Dendritic cell treated with granulocyte-macrophage colony-stimulating factor and Interleukin-4, amounts not matched to agents 40 ng/mL and 50 ng/mL, for 4 days (primary cell): Measurements from ENCODE around the gene ANTXRL.
"Not testable (repeated sequence)": the region's sequence is repeated elsewhere in the genome, so short reads cannot be mapped to it uniquely, and the experiment has no call there.

Experiments used
- H3K27ac Mint-ChIP-seq: one replicate; pipeline ENCODE4 v1.8.0; 2022; ENCODE audit warnings: mild to moderate bottlenecking, mixed read lengths
- H3K27me3 Mint-ChIP-seq: one replicate; pipeline ENCODE4 v1.8.0; 2022; ENCODE audit warnings: mild to moderate bottlenecking, mixed read lengths
- H3K36me3 Mint-ChIP-seq: one replicate; pipeline ENCODE4 v1.8.0; 2022; ENCODE audit warnings: low read depth, mixed read lengths
- H3K4me1 Mint-ChIP-seq: one replicate; pipeline ENCODE4 v1.8.0; 2022; ENCODE audit warnings: low read depth, mixed read lengths
- H3K4me3 Mint-ChIP-seq: one replicate; pipeline ENCODE4 v1.8.0; 2022; ENCODE audit warnings: mild to moderate bottlenecking, moderate library complexity, mixed read lengths
- H3K9me3 Mint-ChIP-seq: one replicate; pipeline ENCODE4 v1.8.0; 2022; ENCODE audit warnings: mixed read lengths
- intact Hi-C: fragments of 100-400 bp; cut with micrococcal nuclease; formaldehyde crosslinking; loops from one replicate; pipeline ENCODE4 v1.15.0; 2022

The ANTXRL gene

DNA sequence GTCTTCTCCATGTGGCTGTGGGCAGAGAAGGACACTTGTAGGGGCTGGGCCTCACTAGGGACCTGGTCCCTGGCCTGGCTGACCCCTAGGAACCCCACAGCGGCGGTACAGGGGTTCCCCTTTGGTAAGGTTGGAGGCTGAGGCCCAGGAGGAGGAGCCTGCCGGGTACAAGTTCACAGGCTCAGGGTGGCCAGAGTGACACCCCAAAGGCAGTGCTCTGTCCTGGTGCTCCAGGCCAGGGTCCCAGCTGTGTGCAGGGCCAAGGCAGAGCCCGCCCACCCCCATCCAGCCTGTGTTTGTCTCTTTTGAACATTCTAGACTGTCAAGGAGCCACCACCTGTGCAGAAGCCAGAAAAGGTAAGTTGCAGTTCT, 23.3 kb downstream of the ANTXRL start:
- Mint-ChIP-seq H3K36me3 (no peaks in the 10 kb centered on the region), H3K4me1 (peaks cover 4% of the 10 kb centered on the region), H3K9me3 (no peaks in the 10 kb centered on the region), H3K27me3 (no peaks in the 10 kb centered on the region), H3K4me3 (no peak overlapping the region), H3K27ac (no peak overlapping the region)
- intact Hi-C loops, result no loop called here

DNA sequence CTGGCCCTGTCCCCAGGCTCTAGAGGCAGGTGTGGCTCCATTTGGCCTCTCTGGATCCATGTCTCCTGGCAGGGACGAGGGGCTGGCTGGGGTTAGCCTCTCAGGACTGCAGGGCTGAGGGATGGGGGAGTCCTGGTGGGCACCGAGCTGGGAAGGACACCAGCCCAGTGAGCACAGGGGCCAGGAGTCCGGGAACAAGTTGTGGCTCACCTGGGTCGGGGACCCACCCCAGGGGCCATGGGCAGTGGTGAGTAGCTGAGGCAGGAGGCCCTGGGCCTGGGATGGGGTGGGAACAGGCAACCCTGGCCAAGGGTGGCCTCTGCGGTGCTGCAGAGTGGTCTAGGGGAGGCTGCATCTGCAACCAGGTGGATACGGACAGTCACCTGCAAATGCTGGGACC, 24.1 kb downstream of the ANTXRL start:
- Mint-ChIP-seq H3K36me3 (no peaks in the 10 kb centered on the region), H3K4me3 (no peak overlapping the region), H3K4me1 (peaks cover 4% of the 10 kb centered on the region), H3K9me3 (no peaks in the 10 kb centered on the region), H3K27ac (no peak overlapping the region), H3K27me3 (no peaks in the 10 kb centered on the region)
- intact Hi-C loops, result no loop called here

DNA sequence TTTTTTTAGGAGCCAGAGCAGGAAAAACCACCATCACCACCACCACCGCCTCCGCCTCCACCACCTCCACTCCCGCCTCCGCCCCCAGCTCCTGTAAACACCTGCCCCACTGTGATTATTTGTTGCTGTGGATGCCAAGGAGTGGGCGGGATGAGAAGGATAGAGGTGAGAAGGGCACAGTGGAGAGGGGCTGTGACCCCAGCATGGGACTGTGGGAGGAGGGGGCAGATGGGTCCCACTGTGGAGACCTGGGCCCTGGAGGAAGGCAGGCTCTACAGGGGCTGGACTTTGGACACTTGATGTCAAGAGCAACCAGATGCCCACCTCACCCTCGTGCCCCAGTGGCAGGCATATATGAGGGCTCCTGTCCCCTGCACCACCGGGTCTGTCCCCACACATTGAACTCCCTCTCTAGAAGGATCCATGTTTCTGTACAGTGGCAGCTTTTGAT, 24.7 kb downstream of the ANTXRL start:
- H3K4me1 Mint-ChIP-seq, result peaks cover under 1% of the 10 kb centered on the region
- H3K4me3 Mint-ChIP-seq, result no peak overlapping the region
- no peaks in the 10 kb centered on the region for H3K36me3 Mint-ChIP-seq
- H3K27me3 Mint-ChIP-seq, result no peaks in the 10 kb centered on the region
- intact Hi-C loops, result no loop called here
- no peak overlapping the region for H3K27ac Mint-ChIP-seq
- no peaks in the 10 kb centered on the region for H3K9me3 Mint-ChIP-seq

DNA sequence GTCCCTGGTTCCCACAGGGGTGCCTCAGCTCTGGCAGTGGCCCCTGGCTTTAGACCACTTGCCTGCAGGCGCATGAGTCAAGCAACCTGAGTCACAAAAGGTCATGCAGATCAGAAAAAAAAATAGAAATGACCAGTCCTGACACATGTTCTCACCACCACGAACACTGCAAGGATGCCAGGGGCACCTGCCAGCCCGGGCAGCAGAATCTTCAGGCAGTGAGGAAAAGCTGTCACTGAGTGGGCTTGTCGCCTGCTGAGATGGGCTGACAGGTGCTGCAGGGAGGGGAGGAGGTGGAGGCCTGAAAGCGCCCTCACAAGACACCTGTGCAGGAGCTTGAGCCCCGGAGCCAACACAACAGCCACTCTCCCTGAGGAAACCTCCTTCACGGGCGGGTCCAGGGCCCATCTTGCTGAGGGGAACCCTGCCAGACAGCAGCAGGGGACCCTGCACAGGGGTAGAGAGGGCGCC, 25.2 kb downstream of the ANTXRL start:
- H3K9me3 Mint-ChIP-seq, intact Hi-C loops, H3K27me3 Mint-ChIP-seq, H3K4me1 Mint-ChIP-seq, H3K4me3 Mint-ChIP-seq, H3K36me3 Mint-ChIP-seq, H3K27ac Mint-ChIP-seq: not testable (repeated sequence)

DNA sequence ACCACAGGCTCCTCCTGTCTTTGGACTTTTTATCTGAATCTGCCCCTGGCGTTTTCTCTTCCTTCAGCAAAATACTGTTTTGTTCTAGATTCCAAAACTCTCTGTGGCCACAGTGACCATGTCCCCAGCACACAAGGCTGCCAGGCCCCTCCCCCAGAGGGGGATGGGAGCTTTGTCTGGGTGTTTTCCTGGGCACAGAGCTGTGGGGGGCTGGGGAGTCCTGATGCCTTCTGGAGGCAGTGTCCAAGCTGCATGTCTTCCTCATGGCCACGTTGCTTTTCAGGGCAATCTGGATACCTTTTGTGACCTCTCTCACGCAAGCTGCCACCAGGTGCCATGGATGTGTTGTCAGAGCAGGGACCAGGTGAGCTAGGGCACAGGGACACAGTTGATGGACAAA, 26.2 kb downstream of the ANTXRL start:
- no peaks in the 10 kb centered on the region for H3K9me3 Mint-ChIP-seq
- intact Hi-C loops, result no loop called here
- no peak overlapping the region for H3K27ac Mint-ChIP-seq
- H3K27me3 Mint-ChIP-seq, result no peaks in the 10 kb centered on the region
- no peak overlapping the region for H3K4me3 Mint-ChIP-seq
- H3K4me1 Mint-ChIP-seq, result no peaks in the 10 kb centered on the region
- no peaks in the 10 kb centered on the region for H3K36me3 Mint-ChIP-seq

DNA sequence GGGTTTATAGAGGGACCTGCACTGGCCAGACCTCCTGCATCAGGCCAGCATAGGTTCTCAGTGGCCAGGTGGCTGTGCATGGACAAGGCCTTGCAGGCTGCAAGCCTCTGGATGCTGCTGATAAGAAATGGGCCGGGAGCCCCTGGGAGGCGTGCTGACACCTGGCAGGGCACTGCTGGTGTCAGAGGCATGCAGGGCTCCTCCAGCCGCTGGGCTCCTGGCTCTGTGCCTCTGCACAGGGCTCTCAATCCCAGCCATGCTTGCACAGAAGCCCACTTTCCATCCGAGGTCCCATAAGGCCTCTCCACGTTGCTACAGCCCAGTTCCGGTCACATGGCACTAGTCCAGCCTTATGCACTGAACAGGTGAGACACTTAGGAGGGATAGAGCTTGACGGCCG, 27.3 kb downstream of the ANTXRL start:
- H3K4me3 Mint-ChIP-seq, result no peak overlapping the region
- H3K27me3 Mint-ChIP-seq, result no peaks in the 10 kb centered on the region
- H3K36me3 Mint-ChIP-seq, result no peaks in the 10 kb centered on the region
- no peaks in the 10 kb centered on the region for H3K4me1 Mint-ChIP-seq
- H3K27ac Mint-ChIP-seq, result no peak overlapping the region
- no peaks in the 10 kb centered on the region for H3K9me3 Mint-ChIP-seq
- intact Hi-C loops, result no loop called here

DNA sequence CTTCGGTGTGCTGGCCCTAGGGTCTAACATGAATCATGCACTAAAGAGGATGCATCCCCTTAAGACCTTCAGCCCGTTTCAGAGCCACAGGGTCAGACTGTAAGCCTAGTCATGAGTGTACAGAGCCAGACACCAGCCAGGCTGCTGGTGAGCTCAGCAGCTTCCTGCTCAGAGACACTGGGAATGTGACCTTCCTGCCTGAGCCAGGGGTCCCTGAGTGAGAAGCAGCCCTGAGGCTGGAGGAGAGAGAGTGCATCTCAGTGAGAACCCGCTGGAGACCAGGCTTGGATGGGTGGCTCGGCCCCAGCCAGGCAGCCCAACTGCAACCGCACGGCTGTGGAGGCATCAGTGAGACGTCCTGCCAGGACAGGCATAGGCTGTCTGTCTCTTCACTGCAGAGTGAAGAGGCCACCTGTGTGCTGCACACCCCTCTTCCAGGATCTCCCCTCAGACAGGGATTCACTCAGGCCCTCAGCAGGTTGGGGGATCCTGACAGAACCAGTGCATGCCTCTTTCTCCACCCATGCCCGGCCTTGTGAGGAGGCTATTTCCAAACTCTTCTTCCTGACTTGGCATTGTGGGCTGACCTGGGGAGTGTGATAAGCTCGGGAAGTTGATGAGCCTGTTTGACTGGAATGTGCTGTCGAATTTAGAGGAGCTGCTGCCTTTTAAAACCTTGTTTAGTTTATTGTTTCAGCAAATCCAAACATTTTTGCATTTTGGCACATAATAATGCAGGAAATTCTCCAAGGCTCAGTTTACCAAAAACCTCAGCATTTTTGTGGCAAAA, 28.5 kb downstream of the ANTXRL start:
- H3K27ac Mint-ChIP-seq, H3K36me3 Mint-ChIP-seq, H3K4me1 Mint-ChIP-seq, intact Hi-C loops, H3K4me3 Mint-ChIP-seq, H3K9me3 Mint-ChIP-seq, H3K27me3 Mint-ChIP-seq: not testable (repeated sequence)

DNA sequence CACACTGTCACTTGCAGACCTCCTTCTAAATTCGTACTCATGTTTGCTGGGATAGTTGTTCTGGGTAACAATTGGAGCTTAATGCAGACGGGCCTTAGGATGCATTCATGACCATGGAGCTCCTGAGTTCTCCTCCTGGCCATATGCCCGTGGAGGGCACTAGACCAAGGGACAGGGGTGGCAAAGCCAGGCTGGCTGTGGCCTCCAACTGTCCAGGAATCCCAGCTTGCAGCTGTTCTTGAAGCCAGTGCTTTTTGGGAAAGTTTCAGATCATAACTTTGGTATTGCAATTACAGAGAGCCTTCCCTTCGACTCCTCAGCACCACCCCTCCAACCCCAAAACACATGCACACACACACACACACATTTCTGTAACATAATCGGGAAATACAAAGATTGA, 30.6 kb downstream of the ANTXRL start:
- intact Hi-C loops, result no loop called here
- Mint-ChIP-seq H3K27ac (no peak overlapping the region), H3K27me3 (no peaks in the 10 kb centered on the region), H3K4me3 (no peak overlapping the region), H3K36me3 (no peaks in the 10 kb centered on the region), H3K4me1 (no peaks in the 10 kb centered on the region), H3K9me3 (no peaks in the 10 kb centered on the region)

DNA sequence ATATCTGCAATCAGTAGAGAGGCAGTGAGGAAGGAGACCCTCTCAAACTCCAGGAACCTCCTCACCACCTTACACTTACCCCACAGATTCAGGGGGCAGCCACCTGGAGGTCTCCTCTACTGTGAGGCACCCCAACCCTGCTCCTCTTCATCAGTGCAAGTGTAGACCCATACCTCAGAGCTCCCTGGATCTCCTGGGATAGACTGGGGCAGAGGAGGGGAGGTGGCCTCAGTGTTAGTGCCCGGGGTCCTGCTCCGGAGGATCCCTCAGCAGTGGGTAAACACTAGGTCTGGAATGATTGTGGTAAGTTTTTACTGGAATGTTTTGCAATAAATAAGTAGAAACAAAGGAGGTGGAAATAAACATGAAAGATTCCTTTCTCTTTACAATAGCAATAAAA, 31.1 kb downstream of the ANTXRL start:
- H3K36me3 Mint-ChIP-seq, result no peaks in the 10 kb centered on the region
- no peak overlapping the region for H3K27ac Mint-ChIP-seq
- intact Hi-C loops, result no loop called here
- H3K9me3 Mint-ChIP-seq, result no peaks in the 10 kb centered on the region
- H3K4me1 Mint-ChIP-seq, result no peaks in the 10 kb centered on the region
- no peaks in the 10 kb centered on the region for H3K27me3 Mint-ChIP-seq
- H3K4me3 Mint-ChIP-seq, result no peak overlapping the region

DNA sequence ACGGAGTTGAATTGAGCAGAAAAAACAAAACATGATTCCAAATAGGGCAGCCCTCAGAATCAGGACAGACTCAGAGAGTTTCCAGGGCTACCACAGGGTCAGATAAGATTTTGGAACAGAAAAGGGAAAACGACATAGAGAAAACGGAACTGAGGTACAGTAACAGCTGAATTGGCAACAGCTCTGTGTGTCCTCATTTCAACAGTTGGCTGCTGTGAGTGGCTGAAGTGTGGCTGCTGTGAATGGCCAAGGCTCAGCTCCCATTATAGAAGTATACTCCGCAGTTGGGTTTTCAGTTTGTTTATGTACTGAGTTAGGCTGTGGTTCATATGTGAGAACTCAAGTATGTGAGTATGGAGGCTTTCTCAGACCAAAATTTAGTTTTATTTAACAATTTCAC, 32.0 kb downstream of the ANTXRL start:
- Mint-ChIP-seq H3K27me3 (no peaks in the 10 kb centered on the region), H3K27ac (no peak overlapping the region), H3K36me3 (no peaks in the 10 kb centered on the region), H3K4me1 (no peaks in the 10 kb centered on the region), H3K9me3 (no peaks in the 10 kb centered on the region), H3K4me3 (no peak overlapping the region)
- intact Hi-C loops, result no loop called here

DNA sequence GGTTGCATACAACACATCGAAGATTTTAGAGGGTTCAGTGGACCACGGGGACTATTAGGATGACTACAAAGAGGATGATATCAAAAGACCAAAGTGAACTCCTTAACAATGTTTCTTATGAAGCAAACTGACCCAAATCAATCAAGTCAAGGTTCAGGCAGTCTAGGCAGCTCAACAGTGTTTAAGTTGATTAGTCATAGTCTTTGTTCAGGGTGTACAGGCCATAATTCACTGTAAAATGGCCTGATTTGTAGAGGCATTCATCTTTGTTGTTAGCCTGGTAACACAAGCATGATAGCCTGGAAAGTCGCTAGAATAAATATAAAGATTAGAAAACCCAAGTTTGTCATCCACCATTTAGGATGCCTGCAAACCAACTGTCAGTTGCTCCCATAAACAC, 32.6 kb downstream of the ANTXRL start:
- intact Hi-C loops, result no loop called here
- no peaks in the 10 kb centered on the region for H3K27me3 Mint-ChIP-seq
- no peaks in the 10 kb centered on the region for H3K9me3 Mint-ChIP-seq
- no peaks in the 10 kb centered on the region for H3K36me3 Mint-ChIP-seq
- no peak overlapping the region for H3K4me3 Mint-ChIP-seq
- no peaks in the 10 kb centered on the region for H3K4me1 Mint-ChIP-seq
- H3K27ac Mint-ChIP-seq, result no peak overlapping the region

DNA sequence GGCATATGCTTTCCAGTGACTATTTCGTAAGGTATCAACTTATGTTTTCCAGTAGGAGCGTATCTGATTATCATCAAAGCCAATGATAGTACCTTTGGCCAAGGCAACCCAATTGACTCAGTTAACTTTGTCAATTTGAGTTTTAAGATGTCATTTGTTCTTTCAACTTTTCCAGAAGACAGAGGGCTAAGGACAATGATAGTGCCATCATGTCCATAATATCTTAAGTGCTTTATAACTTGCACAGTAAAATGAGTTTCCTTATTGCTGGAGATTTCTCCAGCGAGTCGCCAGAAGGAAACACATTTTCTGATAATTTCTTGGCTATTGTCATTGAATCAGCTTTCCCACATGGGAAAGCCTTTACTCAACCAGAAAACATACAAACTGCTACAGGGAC, 35.0 kb downstream of the ANTXRL start:
- intact Hi-C loops, result no loop called here
- Mint-ChIP-seq H3K4me1 (no peaks in the 10 kb centered on the region), H3K4me3 (no peak overlapping the region), H3K36me3 (no peaks in the 10 kb centered on the region), H3K9me3 (no peaks in the 10 kb centered on the region), H3K27ac (no peak overlapping the region), H3K27me3 (no peaks in the 10 kb centered on the region)

DNA sequence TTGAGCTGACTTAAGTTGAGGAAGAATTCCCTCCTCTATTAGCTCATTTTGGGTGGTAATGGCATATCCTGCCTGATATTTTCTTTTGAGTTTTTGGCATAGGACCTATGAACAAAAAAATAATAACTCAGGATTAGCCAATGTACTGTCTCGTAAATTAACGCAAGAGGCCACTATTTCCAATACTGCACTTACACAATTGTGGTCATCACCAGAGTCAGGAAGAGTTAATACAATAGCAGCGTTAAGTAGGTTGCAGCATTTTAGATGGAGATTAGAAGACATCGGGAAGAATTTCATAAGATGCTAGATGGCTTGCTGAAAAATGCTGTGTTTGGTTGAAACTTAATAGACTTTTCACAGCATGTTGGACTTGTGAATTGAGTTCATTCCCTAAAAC, 36.4 kb downstream of the ANTXRL start:
- H3K27ac Mint-ChIP-seq, result no peak overlapping the region
- no peaks in the 10 kb centered on the region for H3K27me3 Mint-ChIP-seq
- intact Hi-C loops, result no loop called here
- no peak overlapping the region for H3K4me3 Mint-ChIP-seq
- H3K9me3 Mint-ChIP-seq, result no peaks in the 10 kb centered on the region
- H3K4me1 Mint-ChIP-seq, result no peaks in the 10 kb centered on the region
- H3K36me3 Mint-ChIP-seq, result no peaks in the 10 kb centered on the region

DNA sequence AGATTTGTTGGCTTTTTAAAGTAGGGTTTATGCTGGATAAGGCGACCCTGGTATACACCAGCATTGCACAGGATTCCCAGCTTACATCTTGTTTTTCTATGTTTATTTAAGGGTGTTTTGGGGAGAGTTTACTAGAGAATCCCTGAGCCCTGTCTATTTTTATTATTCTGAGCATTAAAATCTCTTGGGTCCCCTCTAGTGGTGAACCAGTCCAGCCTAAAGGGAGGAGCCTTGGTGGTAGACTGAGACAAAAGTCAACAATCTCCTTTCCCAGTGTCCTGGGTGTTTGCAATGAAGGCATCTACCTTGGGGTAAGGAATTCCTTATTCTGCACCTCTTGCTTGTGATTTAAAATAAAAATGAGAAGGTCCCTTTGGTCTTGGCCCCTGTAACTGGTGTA, 38.2 kb downstream of the ANTXRL start:
- no peaks in the 10 kb centered on the region for H3K36me3 Mint-ChIP-seq
- no peak overlapping the region for H3K4me3 Mint-ChIP-seq
- no peaks in the 10 kb centered on the region for H3K4me1 Mint-ChIP-seq
- H3K9me3 Mint-ChIP-seq, result no peaks in the 10 kb centered on the region
- H3K27me3 Mint-ChIP-seq, result no peaks in the 10 kb centered on the region
- no peak overlapping the region for H3K27ac Mint-ChIP-seq
- intact Hi-C loops, result no loop called here

DNA sequence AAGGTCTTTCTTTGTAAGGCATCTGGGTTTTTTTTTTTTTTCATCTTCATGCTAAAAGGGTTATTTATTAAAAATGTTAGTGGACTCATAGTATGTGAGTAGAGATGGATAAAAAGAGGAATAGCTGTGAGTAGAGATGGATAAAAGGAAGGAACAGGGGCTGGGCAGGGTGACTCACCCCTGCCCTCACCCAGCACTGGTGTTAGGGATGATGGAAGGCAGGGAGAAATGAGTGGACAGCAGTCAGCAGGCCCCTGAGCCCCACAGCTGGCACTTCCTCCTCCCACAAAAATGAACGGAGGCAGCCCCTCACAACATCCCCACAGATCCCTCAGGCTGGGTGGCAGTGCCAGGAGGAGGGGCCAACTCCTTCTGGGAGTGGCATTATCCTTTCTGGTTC, 39.3 kb downstream of the ANTXRL start:
- Mint-ChIP-seq H3K36me3 (no peaks in the 10 kb centered on the region), H3K4me1 (no peaks in the 10 kb centered on the region), H3K9me3 (no peaks in the 10 kb centered on the region), H3K27ac (no peak overlapping the region), H3K27me3 (no peaks in the 10 kb centered on the region), H3K4me3 (no peak overlapping the region)
- intact Hi-C loops, result no loop called here
